GM12872 (cell line): ENCODE results near the gene BNC2.

Experiments
- CTCF ChIP-seq: IDR thresholded peaks from 3 replicates; pipeline ENCODE4 v1.5.1; 2011; ENCODE audit warnings: low read depth, mild to moderate bottlenecking, low read length, moderate library complexity; ENCODE audit not compliant: insufficient read depth

The BNC2 gene

GRCh38 chr9:16794103-16794502 is 76.4 kb downstream of the BNC2 start:
- TF ChIP-seq CTCF: no peak

GRCh38 chr9:16787724-16788123 is 82.7 kb downstream of the BNC2 start:
- TF ChIP-seq CTCF: no peak

GRCh38 chr9:16784002-16784401 is 86.5 kb downstream of the BNC2 start:
- no peak for TF ChIP-seq CTCF

GRCh38 chr9:16782490-16782889 is 88.0 kb downstream of the BNC2 start:
- no peak for TF ChIP-seq CTCF

- TF ChIP-seq CTCF: no peak
Measured at GRCh38 chr9:16775330-16775729, 95.1 kb downstream of the BNC2 start.

GRCh38 chr9:16773617-16774016 is 96.9 kb downstream of the BNC2 start:
- TF ChIP-seq CTCF: no peak

GRCh38 chr9:16773116-16773515 is 97.4 kb downstream of the BNC2 start:
- no peak for TF ChIP-seq CTCF

GRCh38 chr9:16771356-16771755 is 99.1 kb downstream of the BNC2 start:
- TF ChIP-seq CTCF: no peak
